ENCODE results near the gene BROX. TPM values are rescaled to one million over a fixed set of nuclear protein-coding genes. Genes with fewer than 3 reads are reported as not detected.

Gene BROX
- total and polyA plus RNA-seq, 10 of the 15 experiments (the other 5 are each of a cell fraction or from before 2014, with no cell fraction given): 5.8 to 42.0 (median 16.8) TPM

DNA sequence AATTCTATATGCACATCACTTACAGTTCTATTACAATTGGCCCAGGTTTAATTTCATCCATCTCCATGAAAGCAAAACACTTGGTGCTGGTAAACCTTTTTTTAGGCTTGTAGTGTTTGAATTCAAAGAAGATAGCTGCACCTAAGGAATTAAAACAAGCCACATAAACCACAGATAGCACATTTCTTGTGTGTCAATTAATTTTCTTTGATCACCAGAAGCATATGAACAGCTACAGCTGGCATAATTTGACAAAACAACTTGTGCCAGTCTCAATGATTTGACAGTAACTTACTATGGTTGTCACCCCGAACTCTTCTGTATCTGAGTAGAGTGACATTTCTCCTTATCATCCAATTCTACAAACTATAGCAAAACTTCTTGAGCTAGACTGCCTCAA, 42.3 kb upstream of the BROX start:
- Histone ChIP-seq H4K20me1 (ENCODE audit: control insufficient read depth, insufficient read depth) (no peaks in the 10 kb centered on the region), H3K27ac (ENCODE audit: control insufficient read depth, insufficient read depth) (no peak overlapping the region), H3K79me2 (ENCODE audit: control insufficient read depth, insufficient read depth, low read length) (no peaks in the 10 kb centered on the region), H3K9me3 (replicated peaks; ENCODE audit: control insufficient read depth, insufficient read depth, low read length) (no peaks in the 10 kb centered on the region), H3K9ac (ENCODE audit: control insufficient read depth, insufficient read depth, low read length) (no peak overlapping the region), H3K27me3 (replicated peaks in 1 of 2; ENCODE audit: control insufficient read depth in 2 of 2, insufficient read depth in 2 of 2, low read length in 1 of 2) (no peaks in the 10 kb centered on the region), H3K36me3 (ENCODE audit: control insufficient read depth in 2 of 2, insufficient read depth in 2 of 2, low read length in 1 of 2) (peaks cover 0 to 13% of the 10 kb centered on the region in 2 experiments; a peak in 1 of 4 replicates), H3K4me1 (ENCODE audit: control insufficient read depth, insufficient read depth, low read length) (no peaks in the 10 kb centered on the region), H2AFZ (ENCODE audit: control insufficient read depth, low read depth, low read length) (no peak overlapping the region), H3K4me2 (ENCODE audit: control insufficient read depth, insufficient read depth) (no peak overlapping the region), H3K4me3 (no peak overlapping the region)
- BruUV-seq (replicated peaks): no TSS peak
- WGBS (ENCODE audit: insufficient coverage, insufficient replicate concordance, low lambda C conversion rate, missing lambda C conversion rate): 94% methylated on average over 1 of the region's 1 CpG
- CTCF ChIA-PET: interaction anchor here (1.0 kb wide), 1 partner anchor 24 kb away, joined by 3 read pairs; no protein-coding TSS in a partner anchor
- FAIRE-seq (no peak), ATAC-seq (no peak), DNase-seq (ENCODE audit: low read depth, low spot score) (no peak)
- POLR2A ChIA-PET: no interaction called here
- RAD21 ChIA-PET (ENCODE audit: unreplicated experiment): no interaction called here
- TF ChIP-seq KLF5 (IDR thresholded peaks at IDR 0.05; ENCODE audit: partially characterized antibody) (no peak), TCF7 (IDR thresholded peaks at IDR 0.05; ENCODE audit: borderline replicate concordance) (no peak), EZH2 (IDR thresholded peaks at IDR 0.05; ENCODE audit: borderline replicate concordance, control insufficient read depth, low read depth, low read length) (no peak), RELA (IDR thresholded peaks at IDR 0.05; ENCODE audit: borderline replicate concordance, partially characterized antibody) (no peak)
- TF ChIP-seq, protein P1, sequence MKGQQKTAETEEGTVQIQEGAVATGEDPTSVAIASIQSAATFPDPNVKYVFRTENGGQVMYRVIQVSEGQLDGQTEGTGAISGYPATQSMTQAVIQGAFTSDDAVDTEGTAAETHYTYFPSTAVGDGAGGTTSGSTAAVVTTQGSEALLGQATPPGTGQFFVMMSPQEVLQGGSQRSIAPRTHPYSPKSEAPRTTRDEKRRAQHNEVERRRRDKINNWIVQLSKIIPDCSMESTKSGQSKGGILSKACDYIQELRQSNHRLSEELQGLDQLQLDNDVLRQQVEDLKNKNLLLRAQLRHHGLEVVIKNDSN (IDR thresholded peaks at IDR 0.05; ENCODE audit: borderline replicate concordance, extremely low read length, insufficient read depth, low read depth, low read length): no peak
- SMC1A ChIA-PET (ENCODE audit: uncharacterized antibody, unreplicated experiment): interaction anchor here (1.3 kb wide), 1 partner anchor 10 kb away, joined by 3 read pairs; no protein-coding TSS in a partner anchor
- in situ Hi-C loops (cut with MboI) (no loop called here), intact Hi-C loops (cut with micrococcal nuclease; ENCODE audit: unreplicated experiment) (no loop called here)

DNA sequence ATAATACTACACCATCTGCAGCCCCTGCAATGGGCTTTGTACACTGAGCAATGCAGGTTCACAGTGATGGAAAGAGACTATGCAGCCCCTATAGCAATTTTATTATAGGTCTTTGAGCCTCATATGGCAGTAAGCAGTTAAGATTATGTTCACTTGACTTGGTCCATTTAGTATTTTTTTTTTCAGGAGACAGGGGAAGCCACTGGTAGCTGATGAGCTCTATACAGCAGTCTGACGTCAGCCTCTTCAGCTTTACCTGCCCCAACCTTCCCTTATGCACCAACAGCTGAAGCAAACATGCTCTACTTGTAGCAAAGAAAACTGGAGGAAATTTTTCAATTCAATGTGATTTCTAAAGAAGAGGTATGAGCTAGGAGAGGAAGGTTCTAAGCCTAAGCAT, 32.3 kb upstream of the BROX start:
- FAIRE-seq (no peak), ATAC-seq (no peak), DNase-seq (ENCODE audit: low read depth, low spot score) (no peak)
- intact Hi-C loops (cut with micrococcal nuclease; ENCODE audit: unreplicated experiment) (no loop called here), in situ Hi-C loops (cut with MboI) (no loop called here)
- H4K20me1 ChIP-seq (ENCODE audit: control insufficient read depth, insufficient read depth): no peaks in the 10 kb centered on the region
- no peaks in the 10 kb centered on the region for H3K79me2 ChIP-seq (ENCODE audit: control insufficient read depth, insufficient read depth, low read length)
- H3K27me3 ChIP-seq (replicated peaks in 1 of 2; ENCODE audit: control insufficient read depth in 2 of 2, insufficient read depth in 2 of 2, low read length in 1 of 2): no peaks in the 10 kb centered on the region
- no peak overlapping the region for H3K9ac ChIP-seq (ENCODE audit: control insufficient read depth, insufficient read depth, low read length)
- H3K9me3 ChIP-seq (replicated peaks; ENCODE audit: control insufficient read depth, insufficient read depth, low read length): no peaks in the 10 kb centered on the region
- H3K36me3 ChIP-seq (ENCODE audit: control insufficient read depth in 2 of 2, insufficient read depth in 2 of 2, low read length in 1 of 2): peaks cover 0 to 8% of the 10 kb centered on the region in 2 experiments; a peak in 1 of 4 replicates
- no peak overlapping the region for H3K4me2 ChIP-seq (ENCODE audit: control insufficient read depth, insufficient read depth)
- H3K4me3 ChIP-seq: no peak overlapping the region
- CTCF ChIA-PET: no interaction called here
- H3K4me1 ChIP-seq (ENCODE audit: control insufficient read depth, insufficient read depth, low read length): no peaks in the 10 kb centered on the region
- SMC1A ChIA-PET (ENCODE audit: uncharacterized antibody, unreplicated experiment): interaction anchor here (0.6 to 2.1 kb wide), 6 partner anchors 9 to 95 kb away, joined by 3 to 6 read pairs (median 4); no protein-coding TSS in a partner anchor
- H3K27ac ChIP-seq (ENCODE audit: control insufficient read depth, insufficient read depth): no peak overlapping the region
- BruUV-seq (replicated peaks): no TSS peak
- 100% methylated on average over 1 of the region's 1 CpG for WGBS (ENCODE audit: insufficient coverage, insufficient replicate concordance, low lambda C conversion rate, missing lambda C conversion rate)
- no peak overlapping the region for H2AFZ ChIP-seq (ENCODE audit: control insufficient read depth, low read depth, low read length)
- RAD21 ChIA-PET (ENCODE audit: unreplicated experiment): no interaction called here
- POLR2A ChIA-PET: no interaction called here
- TF ChIP-seq, protein P2, sequence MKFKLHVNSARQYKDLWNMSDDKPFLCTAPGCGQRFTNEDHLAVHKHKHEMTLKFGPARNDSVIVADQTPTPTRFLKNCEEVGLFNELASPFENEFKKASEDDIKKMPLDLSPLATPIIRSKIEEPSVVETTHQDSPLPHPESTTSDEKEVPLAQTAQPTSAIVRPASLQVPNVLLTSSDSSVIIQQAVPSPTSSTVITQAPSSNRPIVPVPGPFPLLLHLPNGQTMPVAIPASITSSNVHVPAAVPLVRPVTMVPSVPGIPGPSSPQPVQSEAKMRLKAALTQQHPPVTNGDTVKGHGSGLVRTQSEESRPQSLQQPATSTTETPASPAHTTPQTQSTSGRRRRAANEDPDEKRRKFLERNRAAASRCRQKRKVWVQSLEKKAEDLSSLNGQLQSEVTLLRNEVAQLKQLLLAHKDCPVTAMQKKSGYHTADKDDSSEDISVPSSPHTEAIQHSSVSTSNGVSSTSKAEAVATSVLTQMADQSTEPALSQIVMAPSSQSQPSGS (IDR thresholded peaks at IDR 0.05; ENCODE audit: low read length): no peak
- TF ChIP-seq GATAD2B (conservative IDR thresholded peaks at IDR 0.05; ENCODE audit: low read depth) (no peak), MYC (IDR thresholded peaks at IDR 0.05; ENCODE audit: insufficient read depth, insufficient read length, insufficient replicate concordance, low read length, severe bottlenecking) (no peak), BCL11A (IDR thresholded peaks at IDR 0.05; ENCODE audit: low read depth, low read length) (no peak), YY1 (IDR thresholded peaks at IDR 0.05; ENCODE audit: low read depth, low read length) (no peak), NBN (IDR thresholded peaks at IDR 0.05) (no peak), FOXM1 (IDR thresholded peaks at IDR 0.05; ENCODE audit: low read depth, low read length) (no peak), CHD1 (IDR thresholded peaks at IDR 0.05; ENCODE audit: low read depth, low read length) (no peak), SP1 (IDR thresholded peaks at IDR 0.05; ENCODE audit: low read depth, low read length) (no peak), BHLHE40 (IDR thresholded peaks at IDR 0.05; ENCODE audit: borderline replicate concordance in 1 of 2, low read depth in 2 of 2, low read length in 1 of 2) (no peak), CREM (IDR thresholded peaks at IDR 0.05; ENCODE audit: low read depth) (no peak), RELA (IDR thresholded peaks at IDR 0.05; ENCODE audit: borderline replicate concordance, partially characterized antibody) (no peak), SUPT20H (IDR thresholded peaks at IDR 0.05; ENCODE audit: borderline replicate concordance, control insufficient read depth, low read depth, low read length) (no peak)
